BJ (cell line): ENCODE results near the gene GPR146. TPM values are rescaled to one million over a fixed set of nuclear protein-coding genes. Genes with fewer than 3 reads are reported as not detected.

Experiments used
- CTCF ChIA-PET: fragments of 350-600 bp; formaldehyde crosslinking; extraction: SDS; loops from one replicate; lab custom pipeline; 2021; ENCODE audit warnings: antibody characterized with exemption, inconsistent platforms; lab: Yijun Ruan, JAX
- POLR2A ChIA-PET: fragments of 300-600 bp; sonication (Branson Sonifier 250); formaldehyde crosslinking; extraction: SDS; loops from one replicate; lab custom pipeline; 2021; ENCODE audit warnings: antibody characterized with exemption; lab: Charles Lee
- DNase-seq: peaks from one replicate; pipeline ENCODE4 v3.0.0-alpha.2; 2011; ENCODE audit warnings: low read depth
- H3K27me3 ChIP-seq: 2 replicates; pipeline ENCODE4 v1.6.0; 2011; ENCODE audit warnings: low read length; ENCODE audit not compliant: control insufficient read depth, insufficient read depth
- H3K36me3 ChIP-seq: 2 replicates; pipeline ENCODE4 v1.5.1; 2011; ENCODE audit warnings: low read length; ENCODE audit not compliant: control insufficient read depth, insufficient read depth
- H3K4me3 ChIP-seq: 2 replicates; pipeline ENCODE4 v1.5.1; 2011; ENCODE audit warnings: low read depth, mild to moderate bottlenecking, control low read depth, low read length
- CTCF ChIP-seq: IDR thresholded peaks from 2 replicates; pipeline ENCODE4 v1.5.1; 2011; ENCODE audit warnings: low read depth, mild to moderate bottlenecking, control low read depth, inconsistent platforms, low read length, moderate library complexity; ENCODE audit not compliant: insufficient read depth
- polyA plus RNA-seq: library from polyadenylated mRNA; depleted of rRNA; stranded (reverse); fragments of >200 nt; gene quantifications from 2 replicates; pipeline ENCODE4 v1.2.3, GENCODE V29; 2011

Gene GPR146
- polyA plus RNA-seq, 1 experiment, result 4.5 TPM

- Histone ChIP-seq H3K4me3 (no peak overlapping the region), H3K36me3 (peaks cover 16% of the 10 kb centered on the region), H3K27me3 (no peaks in the 10 kb centered on the region)
- DNase-seq, result no peak
- no peak for TF ChIP-seq CTCF
- POLR2A ChIA-PET, result no interaction called here
- CTCF ChIA-PET, result no interaction called here
Observed at GRCh38 chr7:1010226-1010625, 34.1 kb upstream of the GPR146 start.

- TF ChIP-seq CTCF, result no peak
- H3K4me3 ChIP-seq, result no peak overlapping the region
- no peak for DNase-seq
- H3K27me3 ChIP-seq, result no peaks in the 10 kb centered on the region
- POLR2A ChIA-PET, result no interaction called here
- CTCF ChIA-PET, result interaction anchor here (1.2 to 2.7 kb wide), 2 partner anchors 18 to 54 kb away, joined by 6 to 17 read pairs; no protein-coding TSS in a partner anchor
- peaks cover 16% of the 10 kb centered on the region for H3K36me3 ChIP-seq
Observed at GRCh38 chr7:1011297-1012003, 32.9 kb upstream of the GPR146 start.

- CTCF ChIA-PET, result interaction anchor here (1.2 to 2.7 kb wide), 2 partner anchors 19 to 54 kb away, joined by 6 to 17 read pairs; no protein-coding TSS in a partner anchor
- POLR2A ChIA-PET, result no interaction called here
- TF ChIP-seq CTCF, result no peak
- H3K36me3 ChIP-seq, result peaks cover 12% of the 10 kb centered on the region
- H3K4me3 ChIP-seq, result no peak overlapping the region
- H3K27me3 ChIP-seq, result no peaks in the 10 kb centered on the region
- DNase-seq, result no peak
Observed at GRCh38 chr7:1012004-1012715, 32.2 kb upstream of the GPR146 start.

GRCh38 chr7:1012716-1013095 lies 31.6 kb upstream of the GPR146 start:
- Histone ChIP-seq H3K4me3 (no peak overlapping the region), H3K36me3 (peaks cover 10% of the 10 kb centered on the region), H3K27me3 (no peaks in the 10 kb centered on the region)
- DNase-seq, result no peak
- no peak for TF ChIP-seq CTCF
- CTCF ChIA-PET, result interaction anchor here (1.2 to 2.7 kb wide), 2 partner anchors 20 to 53 kb away, joined by 6 to 17 read pairs; no protein-coding TSS in a partner anchor
- POLR2A ChIA-PET, result no interaction called here

- Histone ChIP-seq H3K4me3 (no peak overlapping the region), H3K27me3 (no peaks in the 10 kb centered on the region), H3K36me3 (peaks cover 10% of the 10 kb centered on the region)
- CTCF ChIA-PET, result interaction anchor here (1.3 to 2.7 kb wide), 2 partner anchors 21 to 52 kb away, joined by 4 to 17 read pairs; no protein-coding TSS in a partner anchor
- POLR2A ChIA-PET, result no interaction called here
- no peak for TF ChIP-seq CTCF
- no peak for DNase-seq
Observed at GRCh38 chr7:1013581-1013980, 30.8 kb upstream of the GPR146 start.
